Liver (tissue), 3 donors: ENCODE data around the gene NTF3.

Source experiments
- CTCF ChIP-seq: fragments of 150-350 bp; IDR thresholded peaks from 2 replicates; pipeline ENCODE4 v1.5.1; 2017; ENCODE audit warnings: improper control_type of control experiment, low read depth, low read length; ENCODE audit not compliant: missing input control
- REST ChIP-seq: IDR thresholded peaks from 2 replicates; pipeline ENCODE4 v1.6.1; 2016; ENCODE audit warnings: antibody characterized with exemption, mild to moderate bottlenecking
- SP1 ChIP-seq: IDR thresholded peaks from 2 replicates; pipeline ENCODE4 v1.6.1; 2018; ENCODE audit warnings: antibody characterized with exemption, mild to moderate bottlenecking
- TAF1 ChIP-seq: conservative IDR thresholded peaks from 2 replicates; pipeline ENCODE4 v1.6.1; 2016; ENCODE audit warnings: antibody characterized with exemption, mild to moderate bottlenecking
- ZBTB33 ChIP-seq: IDR thresholded peaks from 2 replicates; pipeline ENCODE4 v1.6.1; 2016; ENCODE audit warnings: antibody characterized with exemption
- donor health status: healthy.
- donor health status: healthy.

GRCh38 chr12:5473076-5473782, 41.3 kb downstream of the NTF3 start:
- no peak for TF ChIP-seq CTCF
- TF ChIP-seq REST: no peak
- no peak for TF ChIP-seq TAF1
- TF ChIP-seq SP1: no peak
- no peak for TF ChIP-seq ZBTB33
